Putamen (tissue), 1 donor: Measurements from ENCODE around the gene KPNA3.
"Not testable (repeated sequence)": the region's sequence is repeated elsewhere in the genome, so short reads cannot be mapped to it uniquely, and the experiment has no call there.

Source experiments
- DNase-seq: peaks from one replicate; pipeline ENCODE4 v3.0.0-alpha.2; 2016; ENCODE audit warnings: low spot score

The KPNA3 gene

GRCh38 chr13:49746111-49746510 is 46.4 kb downstream of the KPNA3 start:
- DNase-seq = no peak

- no peak for DNase-seq
Observed at GRCh38 chr13:49740870-49741269, 51.6 kb downstream of the KPNA3 start.

GRCh38 chr13:49739498-49740187 is 52.8 kb downstream of the KPNA3 start:
- no peak for DNase-seq

GRCh38 chr13:49733181-49733951 is 59.1 kb downstream of the KPNA3 start:
- DNase-seq = no peak

- DNase-seq = no peak
Observed at GRCh38 chr13:49731766-49732165, 60.7 kb downstream of the KPNA3 start.

DNA sequence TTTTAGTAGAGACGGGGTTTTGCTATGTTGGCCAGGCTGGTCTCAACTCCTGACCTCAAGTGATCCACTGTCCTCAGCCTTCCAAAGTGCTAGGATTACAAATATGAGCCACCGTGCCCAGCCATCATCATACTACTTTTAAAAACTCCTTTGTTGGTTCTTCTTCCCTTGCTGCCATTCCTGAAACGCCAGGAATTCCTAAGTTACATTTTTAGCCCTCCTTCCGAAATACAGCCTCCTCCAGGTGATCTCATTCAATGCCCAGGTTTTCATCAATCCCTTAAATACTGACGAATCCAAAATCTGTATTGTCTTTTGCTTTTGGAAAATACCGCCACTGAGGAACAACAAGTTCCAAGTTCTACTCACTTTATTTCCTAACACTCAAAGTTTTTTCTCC is 75.9 kb downstream of the KPNA3 start:
- no peak for DNase-seq

- DNase-seq = no peak
Observed at GRCh38 chr13:49714757-49715156, 77.7 kb downstream of the KPNA3 start.

GRCh38 chr13:49711218-49711863 is 81.1 kb downstream of the KPNA3 start:
- no peak for DNase-seq

GRCh38 chr13:49704264-49704663 is 88.2 kb downstream of the KPNA3 start:
- DNase-seq = not testable (repeated sequence)

DNA sequence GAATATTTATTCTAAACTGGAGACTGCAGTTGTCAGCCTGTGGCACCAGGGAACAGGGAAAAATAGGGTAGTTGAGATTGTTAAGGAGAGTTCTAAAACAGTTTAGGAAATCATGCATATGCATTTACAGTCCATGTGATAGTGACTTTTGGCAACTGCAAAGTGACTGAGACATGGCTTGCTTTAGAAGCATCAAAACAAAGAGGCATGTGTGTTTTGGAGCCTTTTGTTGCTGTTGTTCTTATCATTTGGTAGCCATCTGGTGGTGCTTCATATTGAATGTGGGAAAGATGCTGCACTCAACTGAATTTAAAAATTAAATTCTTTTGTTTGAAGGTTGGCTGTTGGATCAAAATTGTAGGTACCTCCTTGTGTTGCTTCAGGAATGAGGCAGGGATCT is 91.0 kb downstream of the KPNA3 start:
- DNase-seq = peak; percentile 11

GRCh38 chr13:49697468-49697867 is 95.0 kb downstream of the KPNA3 start:
- no peak for DNase-seq

GRCh38 chr13:49694446-49694845 is 98.0 kb downstream of the KPNA3 start:
- DNase-seq = no peak

DNA sequence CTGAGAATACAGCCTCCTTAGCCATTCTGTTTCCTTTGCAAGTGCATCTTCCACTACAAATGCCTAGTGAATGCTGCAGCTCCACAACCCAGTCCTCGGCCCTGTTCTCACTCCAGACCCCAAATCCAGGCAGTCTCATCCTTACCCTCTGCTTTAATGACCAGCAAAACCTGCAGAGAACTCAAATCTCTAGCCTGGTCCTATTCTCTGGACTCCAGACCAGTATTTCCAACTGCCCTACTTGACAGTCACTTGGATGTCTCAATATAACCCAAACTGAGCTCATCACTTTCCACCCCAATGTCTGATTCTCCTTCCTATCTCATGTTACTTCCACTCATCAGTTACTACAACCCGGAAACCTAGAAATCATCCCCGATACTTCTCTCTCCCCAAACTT is 98.6 kb downstream of the KPNA3 start:
- DNase-seq = no peak

GRCh38 chr13:49693191-49693733 is 99.2 kb downstream of the KPNA3 start:
- DNase-seq = no peak

- peak; percentile 81 for DNase-seq
Observed at GRCh38 chr13:49690995-49691784, 101.3 kb downstream of the KPNA3 start, which contains the start of gene EBPL. EBPL (minus strand) TSS chr13:49691486; CDS start chr13:49691424, 62 bp downstream.

DNA sequence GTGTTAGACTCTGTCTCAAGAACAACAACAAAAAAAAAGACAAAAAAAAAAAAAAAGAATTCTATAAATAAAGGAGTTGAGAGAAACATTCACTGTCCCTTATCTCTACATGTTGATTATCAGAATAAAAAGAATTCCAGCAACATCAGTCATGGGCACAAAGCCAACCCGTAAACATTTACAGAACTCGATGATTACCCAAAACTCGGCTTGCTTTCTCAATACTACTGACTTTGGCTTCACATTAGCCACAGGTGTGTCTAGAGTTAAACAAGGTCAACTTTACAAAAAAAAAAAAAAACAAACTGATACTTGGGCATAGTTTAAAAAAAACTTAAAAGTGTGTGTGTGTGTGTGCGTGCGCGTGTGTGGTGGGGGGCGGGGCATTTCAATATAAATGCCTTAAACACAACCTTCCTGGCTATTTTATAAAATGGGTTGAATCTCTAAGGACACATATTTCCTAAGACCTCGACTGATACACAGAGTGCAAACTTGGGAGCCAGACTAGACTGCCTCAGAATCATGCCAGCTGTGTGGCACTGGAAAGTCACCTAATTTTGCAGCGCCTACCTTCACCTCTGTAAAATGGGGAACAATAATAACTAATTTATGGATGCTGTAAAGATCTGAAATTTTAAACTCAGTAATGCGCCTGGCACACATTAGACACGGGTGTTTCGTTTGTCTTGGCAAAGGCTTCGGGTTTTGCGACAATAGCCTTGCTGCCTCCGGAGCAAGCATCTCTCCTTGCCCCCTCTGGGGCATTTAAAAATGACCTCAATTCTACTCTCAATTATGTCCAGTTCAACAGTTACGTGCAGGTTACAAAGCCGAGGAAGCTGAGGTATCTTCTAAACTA is 102.1 kb downstream of the KPNA3 start:
- DNase-seq = no peak

DNA sequence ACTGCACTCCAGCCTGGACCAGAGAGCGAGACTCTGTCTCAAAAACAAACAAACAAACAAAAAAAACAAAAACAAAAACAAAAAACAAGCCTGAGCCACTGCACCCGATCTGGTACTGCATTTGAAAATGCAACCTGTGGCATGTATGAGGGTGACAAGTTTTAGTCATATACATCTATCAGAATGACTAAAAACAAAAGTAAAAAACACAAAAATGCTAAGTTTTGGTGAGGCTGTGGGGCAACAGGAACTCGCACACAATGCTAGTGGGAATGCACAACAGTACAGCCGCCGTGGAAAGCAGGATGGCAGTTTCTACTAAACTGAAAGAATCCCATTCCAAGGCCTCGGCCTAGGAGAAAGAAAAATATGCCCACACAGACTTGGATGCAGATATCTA is 109.0 kb downstream of the KPNA3 start:
- no peak for DNase-seq

DNA sequence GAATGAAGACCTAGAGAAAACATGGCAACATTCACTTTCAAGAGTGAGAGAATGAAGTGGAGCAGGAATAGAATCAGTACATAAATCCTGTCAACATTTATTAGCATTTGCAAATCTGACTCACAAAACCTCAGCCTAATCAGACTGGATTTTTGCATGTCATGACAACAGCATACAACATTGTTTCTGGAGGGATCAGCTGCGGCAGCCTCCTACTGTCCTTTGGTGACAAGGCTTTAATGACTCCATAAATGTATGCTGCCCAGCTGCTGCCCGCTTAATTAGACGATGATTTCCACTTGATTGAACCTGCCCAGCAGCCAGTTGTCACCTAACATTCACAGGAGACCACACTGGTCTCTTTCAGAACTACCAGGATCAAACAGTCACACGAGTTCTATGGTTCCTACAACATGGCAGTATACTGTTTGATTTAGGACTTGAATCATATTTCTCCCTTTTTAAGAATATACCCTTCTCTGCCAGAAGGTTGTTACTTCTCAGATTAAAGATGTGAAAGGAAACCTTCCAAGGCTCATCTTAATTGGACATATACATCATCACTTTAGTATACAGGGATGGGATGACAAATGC is 110.5 kb downstream of the KPNA3 start:
- no peak for DNase-seq

GRCh38 chr13:49679246-49679645 is 113.2 kb downstream of the KPNA3 start:
- DNase-seq = no peak

GRCh38 chr13:49678191-49678914 is 114.1 kb downstream of the KPNA3 start:
- DNase-seq = no peak
